ENCODE measurements around the gene MARCHF5. TPM values are rescaled to one million over a fixed set of nuclear protein-coding genes. Genes with fewer than 3 reads are reported as not detected.
"Not testable (repeated sequence)": the region's sequence is repeated elsewhere in the genome, so short reads cannot be mapped to it uniquely, and the experiment has no call there.

MARCHF5 gene
- total RNA-seq, 3 donors from 2014 or later, result 15.5 to 33.5 (median 31.8) TPM

GRCh38 chr10:92316610-92317009 is 25.6 kb downstream of the MARCHF5 start:
- Histone ChIP-seq H3K4me1 (no peaks in the 10 kb centered on the region), H3K36me3 (no peaks in the 10 kb centered on the region), H3K27ac (no peak overlapping the region), H3K9me3 (no peaks in the 10 kb centered on the region), H3K4me3 (no peak overlapping the region), H3K27me3 (no peaks in the 10 kb centered on the region)
- intact Hi-C loops (cut with DNase I; ENCODE audit: low total_unique reads), result no loop called here
- TF ChIP-seq POLR2AphosphoS5 (IDR thresholded peaks at IDR 0.05), result no peak
- TF ChIP-seq CTCF (IDR thresholded peaks at IDR 0.05), result no peak
- TF ChIP-seq POLR2A (IDR thresholded peaks at IDR 0.05), result no peak
- DNase-seq (ENCODE audit: low spot score in 2 of 2), result no peak

GRCh38 chr10:92323079-92323478 is 32.1 kb downstream of the MARCHF5 start:
- no peaks in the 10 kb centered on the region for H3K9me3 ChIP-seq
- no peaks in the 10 kb centered on the region for H3K4me1 ChIP-seq
- H3K27me3 ChIP-seq, result no peaks in the 10 kb centered on the region
- H3K27ac ChIP-seq, result no peak overlapping the region
- intact Hi-C loops (cut with DNase I; ENCODE audit: low total_unique reads), result no loop called here
- H3K4me3 ChIP-seq, result no peak overlapping the region
- no peaks in the 10 kb centered on the region for H3K36me3 ChIP-seq
- DNase-seq (ENCODE audit: low spot score in 2 of 2), result no peak
- TF ChIP-seq POLR2A (IDR thresholded peaks at IDR 0.05), result no peak
- no peak for TF ChIP-seq POLR2AphosphoS5 (IDR thresholded peaks at IDR 0.05)
- no peak for TF ChIP-seq CTCF (IDR thresholded peaks at IDR 0.05)

GRCh38 chr10:92327445-92328433 is 36.8 kb downstream of the MARCHF5 start:
- H3K4me3 ChIP-seq, result no peak overlapping the region
- no peak overlapping the region for H3K27ac ChIP-seq
- no peaks in the 10 kb centered on the region for H3K9me3 ChIP-seq
- no peak for DNase-seq (ENCODE audit: low spot score in 2 of 2)
- TF ChIP-seq POLR2A (IDR thresholded peaks at IDR 0.05) (no peak), POLR2AphosphoS5 (IDR thresholded peaks at IDR 0.05) (no peak), CTCF (IDR thresholded peaks at IDR 0.05) (no peak)
- no peaks in the 10 kb centered on the region for H3K27me3 ChIP-seq
- intact Hi-C loops (cut with DNase I; ENCODE audit: low total_unique reads), result no loop called here
- H3K4me1 ChIP-seq, result no peaks in the 10 kb centered on the region
- H3K36me3 ChIP-seq, result no peaks in the 10 kb centered on the region

- intact Hi-C loops (cut with DNase I; ENCODE audit: low total_unique reads), result no loop called here
- Histone ChIP-seq H3K27me3 (no peaks in the 10 kb centered on the region), H3K36me3 (no peaks in the 10 kb centered on the region), H3K4me3 (no peak overlapping the region), H3K27ac (no peak overlapping the region), H3K9me3 (no peaks in the 10 kb centered on the region), H3K4me1 (no peaks in the 10 kb centered on the region)
- no peak for TF ChIP-seq POLR2AphosphoS5 (IDR thresholded peaks at IDR 0.05)
- no peak for TF ChIP-seq CTCF (IDR thresholded peaks at IDR 0.05)
- no peak for TF ChIP-seq POLR2A (IDR thresholded peaks at IDR 0.05)
- no peak for DNase-seq (ENCODE audit: low spot score in 2 of 2)
These were observed 38.0 kb downstream of the MARCHF5 start for GRCh38 chr10:92328993-92329392.

- not testable (repeated sequence) for H3K36me3 ChIP-seq; H3K4me3 ChIP-seq; H3K9me3 ChIP-seq; H3K4me1 ChIP-seq; H3K27ac ChIP-seq; DNase-seq (ENCODE audit: low spot score in 2 of 2); H3K27me3 ChIP-seq
- intact Hi-C loops (cut with DNase I; ENCODE audit: low total_unique reads), result loop anchor here (10.0 kb wide), 1 partner anchor 1235 kb away; no protein-coding TSS in a partner anchor
These were observed 39.0 kb downstream of the MARCHF5 start for GRCh38 chr10:92329927-92330326.
